NCI-H1436 treated with DMSO at 0.1 percent for 48 hours (cell line): Measurements from ENCODE around the gene GNAZ.
"Not testable (repeated sequence)": the region's sequence is repeated elsewhere in the genome, so short reads cannot be mapped to it uniquely, and the experiment has no call there.

Experiments
- DNase-seq: peaks from one replicate; lab custom pipeline; 2025; lab: John Stamatoyannopoulos, UW

Gene GNAZ

DNA sequence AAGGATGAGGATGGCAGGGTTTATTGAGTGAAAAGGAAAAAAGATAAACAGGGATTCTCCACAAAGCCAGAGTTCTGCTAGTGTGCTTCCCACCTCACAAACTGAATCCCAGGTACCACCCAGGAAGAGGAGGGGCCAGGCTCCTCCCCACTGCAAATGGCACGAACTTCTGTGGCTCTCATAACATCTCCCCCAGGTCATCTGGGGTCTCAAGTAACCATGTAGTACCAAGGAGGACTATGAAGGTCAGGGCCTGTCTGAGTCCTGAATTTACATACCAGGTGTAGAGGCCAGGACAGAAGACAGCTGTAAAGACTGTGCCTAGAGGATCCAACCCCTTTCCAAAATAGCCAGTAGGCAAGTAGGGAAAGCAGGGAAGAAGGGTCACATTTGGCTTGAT lies 25.7 kb upstream of the GNAZ start:
- no peak for DNase-seq

DNA sequence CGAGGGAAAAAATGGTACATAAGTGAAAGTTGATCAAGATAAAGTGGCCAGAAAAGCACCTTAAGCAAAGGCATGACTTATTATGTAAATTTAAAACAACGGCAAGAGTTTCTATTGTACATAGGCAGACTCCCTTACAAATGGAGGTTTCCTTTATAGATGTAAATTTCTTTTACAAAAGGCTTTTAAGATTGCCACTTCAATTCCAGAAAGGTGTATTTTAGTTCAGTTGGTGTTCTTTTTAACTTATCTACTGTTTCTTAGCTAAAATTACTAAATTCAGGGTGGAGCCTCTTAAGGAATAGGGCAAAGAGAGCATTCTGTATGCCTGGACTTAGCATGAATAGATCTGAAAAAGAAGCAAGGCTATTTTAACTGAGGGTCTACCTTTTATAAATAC lies 24.9 kb upstream of the GNAZ start:
- DNase-seq, result no peak

DNA sequence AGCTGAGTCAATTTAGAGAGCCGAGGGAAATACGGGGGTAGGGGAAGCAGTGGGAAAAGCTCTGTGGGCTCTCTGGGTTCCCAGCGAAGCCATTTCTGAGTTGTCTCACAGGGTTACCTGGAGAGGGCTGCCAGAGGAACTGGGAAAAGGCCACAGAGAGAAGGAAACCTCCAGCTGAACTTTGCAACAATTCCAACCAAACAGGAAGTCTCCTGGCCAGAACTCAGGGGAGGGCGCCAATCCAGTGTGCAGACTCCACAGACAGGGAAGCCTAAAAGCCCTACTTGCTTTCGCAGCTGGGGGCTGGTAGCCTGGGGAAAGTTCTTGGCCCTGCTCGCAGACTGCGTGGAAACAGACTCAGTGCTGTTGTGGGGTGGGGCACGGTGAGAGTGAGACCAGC lies 23.1 kb upstream of the GNAZ start:
- DNase-seq, result no peak

DNA sequence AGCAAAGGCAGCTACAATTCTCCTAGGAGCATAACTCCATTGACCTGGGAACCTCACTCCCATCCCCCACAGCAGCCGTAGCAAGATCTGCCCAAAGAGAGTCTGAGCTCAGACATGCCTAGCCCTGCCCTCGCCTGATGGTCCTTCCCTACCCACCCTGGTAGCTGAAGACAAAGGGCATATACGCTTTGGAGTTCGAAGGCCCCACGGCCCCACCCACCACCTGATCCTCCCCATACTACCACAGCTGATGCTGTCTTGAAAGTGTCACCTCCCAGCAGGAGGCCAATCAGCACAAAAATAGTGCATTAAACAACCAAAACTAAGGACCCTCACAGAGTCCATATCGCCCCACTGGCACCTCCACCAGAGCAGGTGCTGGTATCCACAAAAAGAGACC lies 22.6 kb upstream of the GNAZ start:
- DNase-seq, result no peak

DNA sequence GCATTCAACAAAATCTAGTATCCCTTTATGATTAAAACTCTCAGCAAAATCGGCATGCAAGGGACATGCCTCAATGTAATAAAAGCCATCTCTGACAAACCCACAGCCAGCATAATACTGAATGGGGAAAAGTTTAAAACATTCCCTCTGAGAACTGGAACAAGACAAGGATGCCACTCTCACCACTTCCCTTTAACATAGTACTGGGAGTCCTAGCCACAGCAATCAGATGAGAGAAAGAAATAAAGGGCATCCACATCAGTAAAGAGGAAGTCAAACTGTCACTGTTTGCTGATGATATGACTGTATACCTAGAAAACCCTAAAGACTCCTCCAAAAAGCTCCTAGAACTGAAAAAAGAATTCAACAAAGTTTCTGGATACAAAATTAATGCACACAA lies 19.8 kb upstream of the GNAZ start:
- not testable (repeated sequence) for DNase-seq

DNA sequence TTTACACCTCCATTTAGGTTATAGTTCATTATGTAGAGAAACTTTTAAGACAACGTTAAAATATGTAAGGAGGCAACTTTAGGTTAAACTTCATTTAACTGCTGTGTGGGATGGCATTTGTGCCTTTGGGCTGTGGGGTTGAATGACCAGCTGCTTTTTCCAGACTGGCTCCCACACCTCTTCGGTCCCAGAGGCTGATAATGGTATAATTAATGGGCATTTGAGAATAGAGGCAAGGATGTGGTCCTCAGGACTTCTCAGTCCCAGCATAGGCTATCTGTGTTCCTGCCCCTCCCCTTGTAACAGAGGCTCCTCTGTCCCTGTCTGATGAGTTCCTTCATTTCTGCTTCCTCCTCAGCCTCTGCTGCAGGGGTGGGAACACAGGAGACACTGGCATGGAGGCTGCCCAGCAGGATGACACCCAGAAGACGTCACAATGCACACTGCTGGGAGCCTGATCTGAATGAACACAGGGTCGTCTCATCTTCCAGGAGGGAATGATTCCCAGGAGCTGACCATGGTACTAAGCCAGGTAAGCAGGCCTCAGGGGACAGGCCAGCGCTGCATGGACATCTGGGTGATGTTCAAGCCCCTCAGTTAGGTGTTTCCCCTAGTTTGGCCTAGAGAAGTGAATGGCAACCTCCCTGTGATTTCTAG lies 17.1 kb upstream of the GNAZ start:
- DNase-seq, result no peak

DNA sequence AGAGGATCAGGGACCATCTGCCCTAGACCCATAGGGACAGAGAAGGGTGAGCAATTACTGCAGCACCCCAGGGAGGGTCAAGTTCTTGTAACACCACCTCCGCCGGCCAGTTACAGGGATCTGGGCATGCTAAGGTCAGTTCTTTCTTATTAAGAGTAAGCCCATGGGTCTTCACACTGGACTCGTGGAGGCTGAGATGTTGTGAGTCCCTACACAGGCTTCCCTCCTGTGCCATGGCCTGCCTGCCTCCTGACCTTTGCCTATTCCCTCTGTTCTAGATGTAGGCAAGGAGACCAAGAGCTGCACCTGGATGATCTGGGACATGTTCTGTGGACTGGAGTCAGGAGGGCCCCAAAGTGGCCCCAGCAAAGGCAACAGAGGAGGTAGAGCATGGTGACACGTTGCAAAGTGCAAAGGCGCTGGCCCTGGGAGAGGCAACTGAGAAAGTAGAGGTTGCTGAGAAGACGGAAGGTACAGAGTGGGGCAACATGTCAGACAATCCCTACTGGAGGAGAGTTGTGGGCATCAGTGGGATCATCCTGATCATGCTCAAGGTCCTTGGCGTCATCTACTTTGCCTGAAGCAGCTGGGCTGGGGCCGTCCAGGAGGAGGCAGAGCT lies 16.3 kb upstream of the GNAZ start:
- DNase-seq, result no peak

DNA sequence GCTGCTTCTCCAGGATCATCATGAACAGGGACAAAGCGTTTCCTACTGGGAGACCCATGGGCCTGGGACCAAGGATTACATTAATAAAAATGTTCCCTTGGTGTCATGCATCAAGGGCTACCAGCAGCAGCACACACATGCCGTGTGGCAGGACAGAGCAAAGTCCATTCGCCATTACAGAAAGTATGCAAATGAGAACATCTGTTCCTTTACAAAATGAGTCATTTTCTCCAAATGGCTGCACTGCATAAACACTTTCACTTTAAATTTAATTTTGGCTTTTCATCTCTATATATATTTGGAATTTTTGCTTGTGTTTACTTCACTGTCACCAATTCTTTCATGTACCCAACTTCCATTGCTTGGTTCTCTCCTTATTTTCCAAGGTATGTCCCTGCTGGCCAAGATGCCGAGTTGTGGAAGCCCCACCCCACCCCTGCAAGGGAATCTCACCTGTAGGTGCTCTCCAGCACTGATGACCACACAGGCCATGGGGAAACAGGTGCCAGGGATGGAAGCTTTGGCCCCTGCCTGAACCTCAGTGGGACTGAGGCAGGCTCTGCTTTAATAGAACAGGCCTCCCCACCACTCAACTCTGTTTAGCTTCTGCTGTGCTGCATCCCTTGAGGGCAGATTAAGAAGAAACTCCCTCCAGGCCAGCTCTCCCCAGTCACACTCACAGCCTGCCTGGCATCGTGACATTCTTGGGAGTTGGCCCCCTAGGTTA lies 15.6 kb upstream of the GNAZ start:
- no peak for DNase-seq

DNA sequence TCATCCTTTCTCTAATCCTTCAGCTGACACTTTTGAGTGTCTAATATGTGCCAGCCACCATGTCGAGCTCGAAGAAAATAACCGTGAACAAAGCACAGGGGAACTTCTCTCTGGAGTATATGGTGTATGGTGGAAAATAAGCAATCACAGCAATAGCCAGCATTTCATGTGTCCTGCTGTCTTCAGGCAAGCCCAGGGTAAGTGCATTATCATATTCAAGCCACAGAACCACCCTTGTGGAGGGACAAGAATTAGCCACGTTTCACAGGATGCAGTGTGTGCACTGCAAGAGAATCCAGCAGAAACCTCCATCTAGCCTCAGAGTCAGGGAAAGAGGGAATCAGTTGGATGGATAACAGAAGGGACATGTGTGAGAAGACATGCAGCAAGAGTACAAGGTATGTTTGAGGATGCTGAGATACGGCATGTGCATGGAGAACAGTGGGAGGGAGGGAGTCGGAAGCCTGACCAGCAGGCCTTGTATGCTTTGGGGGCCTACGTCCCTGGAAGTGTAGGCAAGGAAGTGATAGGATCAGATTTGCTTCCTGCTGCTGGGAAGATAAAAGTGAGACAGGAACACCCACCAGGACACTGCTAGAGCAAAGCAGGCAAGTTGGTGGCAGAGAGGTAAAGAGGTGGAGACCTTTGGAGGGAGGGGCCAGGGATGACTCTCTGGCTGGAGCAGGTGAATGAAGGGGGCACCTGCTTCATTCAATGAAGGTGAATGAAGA lies 14.7 kb upstream of the GNAZ start:
- no peak for DNase-seq

DNA sequence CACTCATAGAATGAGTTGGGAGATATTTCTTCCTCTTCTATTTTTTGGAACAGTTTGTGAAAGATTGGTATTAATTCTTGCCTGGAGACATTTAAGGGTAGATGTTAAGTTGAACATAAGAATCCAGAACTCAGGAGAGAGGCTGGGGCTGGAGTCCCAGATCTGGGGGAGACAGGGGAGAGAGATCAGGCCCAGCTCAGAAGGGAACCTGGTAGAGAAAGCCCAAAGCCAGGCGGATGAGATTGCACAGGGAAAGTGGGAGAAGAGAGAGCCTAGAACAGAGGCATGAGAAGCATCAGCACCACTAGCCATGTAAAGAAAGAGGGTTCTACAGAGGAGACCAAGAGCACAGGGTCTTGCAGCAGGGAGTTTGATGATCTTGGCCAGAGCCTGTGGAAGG lies 13.0 kb upstream of the GNAZ start:
- DNase-seq, result no peak

DNA sequence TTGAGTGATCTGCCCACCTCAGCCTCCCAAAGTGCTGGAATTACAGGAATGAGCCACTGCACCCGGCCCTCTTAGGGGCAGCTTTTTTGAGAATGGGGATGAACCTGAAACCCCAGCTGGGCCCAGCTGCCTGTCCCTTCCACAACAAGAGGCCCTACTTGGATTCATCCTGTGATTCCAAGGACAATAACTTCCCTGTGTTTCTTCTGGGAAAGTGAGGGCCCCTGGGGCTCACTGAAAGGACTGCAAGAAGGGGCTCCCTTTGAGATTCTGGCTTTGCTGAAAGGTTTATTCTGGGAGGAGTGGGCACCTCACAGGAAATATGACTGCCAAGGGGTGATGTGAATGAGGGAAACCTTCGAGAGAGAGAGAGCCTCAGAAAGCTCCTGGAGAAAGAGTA lies 12.3 kb upstream of the GNAZ start:
- no peak for DNase-seq

DNA sequence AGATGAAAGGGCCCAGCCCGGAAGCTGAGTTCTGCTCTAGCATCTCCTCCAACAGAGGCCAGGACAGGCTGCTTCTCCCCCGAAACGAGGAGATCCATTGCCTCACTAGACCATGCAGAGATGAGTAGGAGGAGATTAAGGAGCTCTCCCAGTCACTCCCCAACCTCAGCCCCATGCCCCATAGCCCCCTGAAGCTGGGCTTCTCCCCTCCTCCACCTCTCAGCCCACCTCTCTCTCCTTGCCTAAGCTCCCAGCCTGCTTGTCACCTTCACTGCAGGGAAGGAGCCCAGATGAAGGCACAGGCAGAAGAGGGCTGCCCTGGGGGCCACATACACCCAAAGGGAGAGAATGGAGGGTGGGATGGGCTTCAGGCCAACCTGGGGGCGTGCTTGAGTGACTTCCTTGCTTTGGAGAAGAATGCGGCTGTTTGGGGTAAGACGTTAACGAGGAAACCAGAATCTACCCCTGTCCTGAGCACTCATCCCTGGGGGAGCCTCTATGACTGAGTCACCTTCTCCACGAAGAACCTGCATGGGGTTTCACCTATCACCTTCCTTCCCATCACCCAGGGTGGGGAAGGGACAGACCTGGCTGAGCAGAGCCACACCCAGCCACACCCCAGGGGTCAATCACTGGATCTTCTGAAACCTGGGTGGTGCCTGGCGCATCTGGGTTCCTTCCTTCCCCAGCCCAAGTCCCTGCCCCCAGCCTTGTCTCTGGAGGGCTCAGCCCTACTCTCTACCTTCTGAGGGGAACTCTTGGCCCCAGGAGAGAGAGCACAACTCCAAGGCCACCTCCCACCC lies 11.6 kb upstream of the GNAZ start:
- no peak for DNase-seq

DNA sequence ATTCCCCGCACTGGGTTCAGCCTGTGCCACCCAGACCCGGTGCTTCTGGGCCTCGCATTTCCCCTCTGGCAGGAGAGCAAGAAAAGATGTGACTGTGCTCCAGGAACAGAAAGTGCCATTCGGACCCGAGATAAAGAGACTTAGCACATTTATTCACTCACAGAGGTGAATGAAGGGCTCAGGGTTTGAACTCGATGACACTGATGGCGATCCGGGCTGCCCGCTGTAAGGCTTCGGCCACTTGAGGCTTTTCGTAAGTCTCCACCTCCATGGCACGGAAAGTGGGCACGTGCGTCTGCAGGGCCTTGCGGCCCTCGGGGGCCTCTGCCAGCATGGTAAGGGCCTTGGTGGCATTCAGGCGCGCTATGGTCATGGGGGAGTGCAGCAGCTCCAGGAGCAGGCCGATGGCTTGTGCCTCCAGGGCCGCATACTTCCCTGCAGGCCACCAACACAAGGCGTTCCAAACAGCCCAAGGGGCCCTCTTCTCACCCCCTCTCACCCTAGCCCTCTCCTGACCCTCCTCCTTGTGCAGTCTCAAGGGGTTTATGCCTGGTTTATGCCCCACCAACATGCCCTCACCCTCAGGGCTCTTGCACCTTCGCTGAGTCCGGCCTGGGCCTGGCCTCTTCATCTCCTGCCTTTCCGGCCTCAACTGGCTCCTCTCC lies 10.9 kb upstream of the GNAZ start:
- no peak for DNase-seq

DNA sequence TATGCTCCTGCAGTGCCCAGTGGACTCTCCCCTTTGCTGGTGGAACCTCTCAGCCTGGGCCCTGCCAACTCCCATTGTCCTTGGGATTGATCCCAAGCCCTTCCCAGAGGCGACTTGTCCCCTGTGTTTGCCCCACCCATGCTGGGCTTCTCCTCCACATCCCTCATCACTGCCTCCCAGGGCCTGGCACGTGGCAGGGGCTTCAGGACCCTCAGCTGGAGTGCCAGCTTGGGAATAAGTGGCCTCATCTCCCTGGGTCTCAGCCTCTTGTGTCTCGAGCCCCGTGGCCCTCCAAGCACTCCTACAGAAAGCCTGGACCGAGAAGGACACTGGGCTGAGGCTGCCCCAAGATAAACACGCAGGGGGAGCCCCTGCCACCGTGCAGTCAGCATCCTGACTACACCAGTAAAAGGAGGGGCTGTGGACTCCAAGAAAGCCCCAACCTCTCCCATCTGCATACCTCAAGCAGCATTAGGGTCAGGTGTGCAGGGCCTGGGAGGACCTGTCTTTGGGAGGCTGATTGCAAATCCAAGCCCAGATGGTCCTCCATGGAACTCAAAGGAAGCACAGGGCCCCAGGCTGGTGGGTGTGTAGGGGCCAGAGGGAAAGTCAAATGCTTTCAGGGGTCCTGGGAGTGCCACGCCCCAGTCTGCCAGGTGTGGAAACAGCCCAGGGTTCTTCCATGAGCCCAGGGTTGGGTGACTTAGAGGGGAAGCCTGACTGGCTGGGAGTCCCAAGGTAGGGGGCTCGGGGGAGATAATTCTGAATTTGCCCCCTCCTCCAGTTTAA lies 9.5 kb upstream of the GNAZ start:
- DNase-seq, result no peak

DNA sequence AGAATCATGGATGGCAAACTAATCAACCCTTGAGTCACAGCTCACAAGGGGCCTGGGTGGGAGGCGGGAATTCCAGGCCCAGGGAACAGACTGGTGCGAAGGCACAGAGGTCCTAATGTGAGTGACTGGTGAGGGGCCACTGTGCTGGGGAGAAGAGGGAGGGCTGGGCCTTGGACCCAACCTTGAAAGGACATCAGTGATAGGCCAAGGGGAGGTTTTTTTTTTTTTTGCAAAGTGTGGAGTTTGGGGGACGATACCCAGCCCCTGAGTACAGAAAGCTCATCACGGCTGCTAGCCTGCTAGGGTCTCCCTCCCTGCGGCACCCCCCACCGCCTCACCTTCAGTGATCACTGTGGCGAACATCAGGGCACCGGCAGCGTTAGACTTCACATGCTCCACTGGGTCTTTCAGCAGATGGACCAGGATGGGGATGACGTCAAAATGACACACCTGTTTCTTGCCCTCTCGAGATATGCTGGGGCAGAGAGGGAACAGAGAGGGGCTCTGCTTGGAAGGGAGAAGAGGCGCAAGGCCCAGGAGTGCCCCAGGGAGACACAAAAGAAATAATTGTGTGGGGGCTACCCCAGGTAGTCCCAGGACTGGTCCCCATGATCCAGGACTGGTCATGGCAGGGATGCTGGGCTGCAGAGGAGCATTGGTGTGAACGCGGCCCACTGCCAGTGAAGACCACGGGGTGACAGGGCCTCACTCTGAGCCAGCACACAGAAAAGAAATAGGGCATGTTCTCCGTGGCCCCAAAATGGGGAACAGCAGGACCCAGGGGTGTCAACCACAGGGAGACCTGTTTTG lies 8.6 kb upstream of the GNAZ start:
- DNase-seq, result no peak

DNA sequence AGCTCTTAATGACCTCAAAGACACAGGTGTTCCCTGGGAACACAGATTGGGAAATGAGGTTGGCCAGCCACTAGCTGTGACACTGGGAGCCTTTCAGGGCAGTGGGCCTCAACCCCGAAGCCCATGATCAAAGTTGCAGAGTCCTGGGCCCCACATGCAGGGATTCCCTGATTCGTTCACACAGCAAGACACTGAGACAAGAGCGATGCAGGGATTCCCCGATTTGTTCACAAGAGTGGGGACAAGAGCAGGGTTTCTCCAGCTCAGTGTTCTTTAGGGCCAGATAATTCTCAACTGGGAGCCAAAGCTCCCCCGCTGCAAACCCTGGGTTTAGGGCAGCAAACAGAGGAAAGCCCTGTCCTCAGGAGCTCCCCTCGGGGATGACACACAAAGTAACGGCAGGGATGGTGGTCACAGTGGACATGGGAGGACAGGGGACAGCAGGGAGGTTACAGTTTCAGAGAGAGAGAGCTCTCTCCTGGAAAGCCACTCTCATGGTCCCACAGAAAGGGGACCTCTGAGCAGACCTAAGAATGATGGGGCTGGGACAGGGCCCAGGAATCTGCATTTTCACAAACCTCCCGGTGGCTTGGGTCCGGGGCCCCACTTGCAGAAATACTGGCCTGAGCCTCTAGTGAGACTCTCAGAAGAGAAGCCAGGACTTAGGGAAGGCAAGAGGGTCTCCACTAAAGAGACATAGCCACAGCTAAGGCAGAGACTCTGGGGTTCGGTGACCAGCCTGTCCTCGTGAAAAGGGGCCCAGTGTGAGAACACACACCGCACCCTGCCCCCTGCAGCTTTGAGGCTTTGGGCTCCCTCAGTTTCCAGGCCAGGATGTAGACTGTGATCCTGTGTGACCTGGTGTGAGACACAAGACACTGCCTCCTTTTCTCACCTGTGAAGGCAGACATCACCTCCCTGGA lies 7.4 kb upstream of the GNAZ start:
- DNase-seq, result no peak

DNA sequence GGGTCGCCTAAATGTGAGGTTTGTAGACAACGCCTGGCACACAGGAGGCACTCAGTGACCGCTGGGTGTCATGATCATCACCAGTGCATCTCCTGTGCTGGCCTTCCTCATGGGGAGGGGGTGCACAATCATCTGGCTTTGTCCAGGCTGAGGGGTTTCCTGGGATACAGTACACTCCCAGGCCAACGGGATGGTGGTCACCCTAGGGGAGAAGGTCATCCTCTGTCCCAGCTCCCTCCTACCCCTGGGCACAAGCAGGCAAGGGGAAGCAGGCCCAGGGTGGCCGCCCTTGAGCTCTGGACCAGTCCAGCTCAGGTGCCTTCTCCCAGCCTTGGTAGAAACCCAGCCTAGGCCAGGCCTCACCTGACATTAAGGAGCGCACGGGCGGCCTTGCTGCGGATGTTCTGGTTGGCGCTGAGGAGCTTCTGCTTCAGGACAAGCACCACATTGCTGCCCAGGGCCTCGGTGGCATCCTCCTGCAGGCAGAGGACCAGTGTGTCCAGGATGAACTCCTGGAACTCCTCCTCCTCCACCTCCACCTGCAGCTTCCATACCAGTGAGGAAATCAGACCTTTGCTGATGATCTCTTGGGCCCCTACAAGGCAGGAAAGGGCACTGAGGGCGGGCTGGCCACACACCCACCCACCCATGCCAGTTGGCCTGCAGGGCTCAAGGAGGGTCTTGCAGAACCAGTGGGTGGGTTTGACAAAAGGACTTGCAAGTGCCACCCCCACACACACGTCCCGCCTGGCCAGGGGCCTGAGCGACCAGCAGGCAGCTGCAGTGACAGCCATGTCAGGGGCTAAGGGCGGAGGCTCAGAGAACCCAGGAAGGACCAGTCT lies 6.6 kb upstream of the GNAZ start:
- DNase-seq, result no peak
